BJ (cell line): Measurements from ENCODE around the gene LAIR2. TPM values are rescaled to one million over a fixed set of nuclear protein-coding genes. Genes with fewer than 3 reads are reported as not detected.

Experiments used
- CTCF ChIA-PET: fragments of 350-600 bp; formaldehyde crosslinking; extraction: SDS; loops from one replicate; lab custom pipeline; 2021; ENCODE audit warnings: antibody characterized with exemption, inconsistent platforms; lab: Yijun Ruan, JAX
- POLR2A ChIA-PET: fragments of 300-600 bp; sonication (Branson Sonifier 250); formaldehyde crosslinking; extraction: SDS; loops from one replicate; lab custom pipeline; 2021; ENCODE audit warnings: antibody characterized with exemption; lab: Charles Lee
- DNase-seq: peaks from one replicate; pipeline ENCODE4 v3.0.0-alpha.2; 2011; ENCODE audit warnings: low read depth
- H3K27me3 ChIP-seq: 2 replicates; pipeline ENCODE4 v1.6.0; 2011; ENCODE audit warnings: low read length; ENCODE audit not compliant: control insufficient read depth, insufficient read depth
- H3K36me3 ChIP-seq: 2 replicates; pipeline ENCODE4 v1.5.1; 2011; ENCODE audit warnings: low read length; ENCODE audit not compliant: control insufficient read depth, insufficient read depth
- H3K4me3 ChIP-seq: 2 replicates; pipeline ENCODE4 v1.5.1; 2011; ENCODE audit warnings: low read depth, mild to moderate bottlenecking, control low read depth, low read length
- polyA plus RNA-seq: library from polyadenylated mRNA; depleted of rRNA; stranded (reverse); fragments of >200 nt; gene quantifications from 2 replicates; pipeline ENCODE4 v1.2.3, GENCODE V29; 2011
- TF ChIP-seq, protein P1 (sequence below): IDR thresholded peaks from 2 replicates; pipeline ENCODE4 v1.5.1; 2011; ENCODE audit warnings: low read depth, mild to moderate bottlenecking, control low read depth, inconsistent platforms, low read length, moderate library complexity; ENCODE audit not compliant: insufficient read depth

The LAIR2 gene
- polyA plus RNA-seq, 1 experiment = not detected

DNA sequence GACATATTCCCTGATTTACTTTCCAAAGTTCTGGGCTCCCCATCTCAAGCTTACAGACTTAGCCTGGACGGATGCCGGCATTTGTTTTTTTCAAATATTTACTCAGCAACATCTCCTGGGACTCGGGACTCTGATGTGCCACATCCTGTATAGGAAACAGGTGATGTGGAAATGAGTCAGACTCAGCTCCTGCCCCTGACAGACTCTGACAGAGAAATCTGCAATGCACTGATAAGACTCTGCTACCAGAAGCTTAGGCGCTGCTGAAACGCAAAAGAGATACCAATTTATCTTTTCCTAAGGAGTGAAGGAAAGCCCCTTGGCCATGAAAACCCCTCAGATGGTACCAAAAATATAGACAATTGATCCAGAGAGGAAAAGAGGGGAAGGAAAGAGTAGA, 16.2 kb downstream of the LAIR2 start:
- CTCF ChIA-PET = no interaction called here

DNA sequence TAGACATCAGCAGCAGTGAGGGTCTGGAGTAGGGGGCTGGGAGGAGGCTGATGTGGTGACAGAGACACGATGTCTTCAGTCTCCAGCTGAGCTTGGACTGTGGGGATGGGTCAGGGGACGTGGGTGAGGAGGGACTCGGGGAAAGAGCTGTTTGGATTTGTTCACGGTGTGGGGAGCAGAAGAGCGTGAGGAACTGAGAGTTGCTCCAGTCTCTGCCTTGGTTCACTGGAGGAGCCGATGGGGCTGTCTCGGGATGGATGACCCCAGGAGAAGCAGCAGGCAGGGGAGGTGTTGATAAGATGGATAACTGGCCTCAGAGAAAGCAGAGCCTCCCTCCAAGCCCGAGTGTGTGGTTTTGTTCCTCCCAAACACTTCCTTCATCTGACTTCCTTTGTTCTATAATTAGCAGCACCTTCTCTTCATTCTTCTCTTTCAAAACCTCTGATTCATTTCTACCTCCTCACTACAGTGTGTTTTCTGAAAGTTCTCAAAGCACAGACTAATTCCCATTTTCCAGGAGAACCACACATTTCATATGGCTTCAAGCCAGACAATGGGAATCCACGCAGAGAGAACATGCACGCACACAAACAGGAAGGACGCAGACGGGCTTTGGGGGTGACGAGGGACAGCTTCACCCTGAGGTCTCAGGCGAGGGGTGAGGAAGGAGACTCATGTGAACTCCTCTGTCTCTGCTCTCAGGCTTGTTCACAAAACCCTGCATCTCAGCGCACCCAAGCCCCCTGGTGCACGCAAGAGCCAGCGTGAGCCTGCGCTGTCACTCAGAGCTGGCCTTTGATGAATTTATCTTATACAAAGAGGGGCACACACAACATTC, 18.6 kb downstream of the LAIR2 start:
- CTCF ChIA-PET = no interaction called here
- Histone ChIP-seq H3K4me3 (no peak overlapping the region), H3K27me3 (no peaks in the 10 kb centered on the region), H3K36me3 (no peaks in the 10 kb centered on the region)
- TF ChIP-seq, protein P1, sequence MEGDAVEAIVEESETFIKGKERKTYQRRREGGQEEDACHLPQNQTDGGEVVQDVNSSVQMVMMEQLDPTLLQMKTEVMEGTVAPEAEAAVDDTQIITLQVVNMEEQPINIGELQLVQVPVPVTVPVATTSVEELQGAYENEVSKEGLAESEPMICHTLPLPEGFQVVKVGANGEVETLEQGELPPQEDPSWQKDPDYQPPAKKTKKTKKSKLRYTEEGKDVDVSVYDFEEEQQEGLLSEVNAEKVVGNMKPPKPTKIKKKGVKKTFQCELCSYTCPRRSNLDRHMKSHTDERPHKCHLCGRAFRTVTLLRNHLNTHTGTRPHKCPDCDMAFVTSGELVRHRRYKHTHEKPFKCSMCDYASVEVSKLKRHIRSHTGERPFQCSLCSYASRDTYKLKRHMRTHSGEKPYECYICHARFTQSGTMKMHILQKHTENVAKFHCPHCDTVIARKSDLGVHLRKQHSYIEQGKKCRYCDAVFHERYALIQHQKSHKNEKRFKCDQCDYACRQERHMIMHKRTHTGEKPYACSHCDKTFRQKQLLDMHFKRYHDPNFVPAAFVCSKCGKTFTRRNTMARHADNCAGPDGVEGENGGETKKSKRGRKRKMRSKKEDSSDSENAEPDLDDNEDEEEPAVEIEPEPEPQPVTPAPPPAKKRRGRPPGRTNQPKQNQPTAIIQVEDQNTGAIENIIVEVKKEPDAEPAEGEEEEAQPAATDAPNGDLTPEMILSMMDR = no peak
- no peak for DNase-seq
- POLR2A ChIA-PET = no interaction called here

More for the DNA sequence above, 16.2 kb downstream of the LAIR2 start:
- H3K27me3 ChIP-seq = no peaks in the 10 kb centered on the region
- POLR2A ChIA-PET = no interaction called here
- H3K36me3 ChIP-seq = no peaks in the 10 kb centered on the region
- no peak overlapping the region for H3K4me3 ChIP-seq
- TF ChIP-seq, protein P1 = no peak
- no peak for DNase-seq

DNA sequence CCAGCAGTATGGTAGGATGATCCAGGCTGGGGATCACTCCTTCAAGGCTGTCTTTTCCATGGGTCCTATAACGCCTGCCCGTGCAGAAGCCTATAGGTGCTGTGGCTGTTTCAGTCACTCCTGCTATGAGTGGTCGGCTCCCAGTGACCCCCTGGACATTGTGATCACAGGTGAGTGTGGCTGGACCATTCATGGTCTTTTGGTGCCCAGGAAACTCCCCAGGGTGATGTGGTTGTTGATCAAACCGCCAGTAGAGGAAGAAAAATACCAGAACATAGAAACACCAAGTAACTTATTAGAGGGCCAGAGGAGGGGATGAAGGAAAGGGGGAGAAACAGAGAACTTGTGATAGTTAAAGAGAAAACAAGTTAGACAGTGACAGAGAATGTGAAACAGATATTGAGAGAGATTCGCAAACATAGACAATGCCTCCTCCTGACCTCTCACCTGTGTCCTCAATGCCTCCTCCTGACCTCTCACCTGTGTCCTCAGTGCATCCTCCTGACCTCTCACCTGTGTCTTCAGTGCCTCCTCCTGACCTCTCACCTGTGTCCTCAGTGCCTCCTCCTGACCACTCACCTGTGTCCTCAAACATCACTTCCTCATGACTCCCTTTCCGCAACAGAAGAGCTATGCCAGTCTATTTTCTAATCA, 19.4 kb downstream of the LAIR2 start:
- Histone ChIP-seq H3K27me3 (no peaks in the 10 kb centered on the region), H3K36me3 (no peaks in the 10 kb centered on the region), H3K4me3 (no peak overlapping the region)
- no peak for DNase-seq
- ChIA-PET CTCF (no interaction called here), POLR2A (no interaction called here)
- TF ChIP-seq, protein P1 = no peak

DNA sequence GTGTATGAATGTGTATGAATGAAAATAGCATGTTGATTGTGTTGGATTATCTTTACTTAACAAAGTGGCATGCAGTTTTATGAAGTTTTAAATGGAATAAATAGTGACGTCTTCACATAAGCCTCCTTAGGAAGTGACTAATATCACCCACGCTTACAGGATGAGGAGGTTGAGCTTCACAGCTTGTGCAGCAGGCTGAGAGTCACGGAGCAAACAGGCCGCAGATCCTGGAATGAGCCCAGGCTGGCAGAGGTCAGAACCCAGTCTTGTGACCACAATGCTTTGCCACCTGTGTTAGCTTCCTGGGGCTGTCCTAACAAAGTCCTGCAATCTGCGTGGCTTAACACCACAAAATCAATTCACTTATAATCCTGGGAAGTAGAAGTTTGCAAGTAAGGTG, 20.8 kb downstream of the LAIR2 start:
- H3K36me3 ChIP-seq = no peaks in the 10 kb centered on the region
- no peak overlapping the region for H3K4me3 ChIP-seq
- ChIA-PET POLR2A (no interaction called here), CTCF (no interaction called here)
- H3K27me3 ChIP-seq = no peaks in the 10 kb centered on the region
- DNase-seq = no peak
- TF ChIP-seq, protein P1 = no peak

DNA sequence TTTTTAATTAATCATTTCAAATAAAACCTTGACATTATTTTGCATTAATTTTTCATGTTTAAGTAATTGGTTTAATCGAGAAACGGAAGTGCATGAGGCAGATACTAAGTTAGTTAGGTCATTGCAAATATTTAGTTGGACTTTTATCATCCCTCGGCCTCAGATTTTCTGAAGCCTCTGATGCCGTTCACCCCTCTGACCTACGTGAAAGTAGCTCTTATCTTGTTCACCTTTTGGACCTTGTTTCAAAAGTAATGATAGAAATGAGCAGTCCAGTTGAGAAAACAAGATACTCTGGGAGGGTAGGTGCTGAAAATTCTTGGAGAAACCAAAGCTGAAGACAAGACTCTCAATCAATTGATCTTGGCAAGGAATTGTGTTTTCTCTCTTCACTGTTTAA, 23.0 kb downstream of the LAIR2 start:
- no peak overlapping the region for H3K4me3 ChIP-seq
- no peaks in the 10 kb centered on the region for H3K27me3 ChIP-seq
- ChIA-PET CTCF (no interaction called here), POLR2A (no interaction called here)
- no peak for DNase-seq
- no peaks in the 10 kb centered on the region for H3K36me3 ChIP-seq
- TF ChIP-seq, protein P1 = no peak
